ENCODE results near the gene VPS35L. TPM values are rescaled to one million over a fixed set of nuclear protein-coding genes. Genes with fewer than 3 reads are reported as not detected.

The VPS35L gene
- polyA plus RNA-seq, 1 experiment = 83.2 TPM

DNA sequence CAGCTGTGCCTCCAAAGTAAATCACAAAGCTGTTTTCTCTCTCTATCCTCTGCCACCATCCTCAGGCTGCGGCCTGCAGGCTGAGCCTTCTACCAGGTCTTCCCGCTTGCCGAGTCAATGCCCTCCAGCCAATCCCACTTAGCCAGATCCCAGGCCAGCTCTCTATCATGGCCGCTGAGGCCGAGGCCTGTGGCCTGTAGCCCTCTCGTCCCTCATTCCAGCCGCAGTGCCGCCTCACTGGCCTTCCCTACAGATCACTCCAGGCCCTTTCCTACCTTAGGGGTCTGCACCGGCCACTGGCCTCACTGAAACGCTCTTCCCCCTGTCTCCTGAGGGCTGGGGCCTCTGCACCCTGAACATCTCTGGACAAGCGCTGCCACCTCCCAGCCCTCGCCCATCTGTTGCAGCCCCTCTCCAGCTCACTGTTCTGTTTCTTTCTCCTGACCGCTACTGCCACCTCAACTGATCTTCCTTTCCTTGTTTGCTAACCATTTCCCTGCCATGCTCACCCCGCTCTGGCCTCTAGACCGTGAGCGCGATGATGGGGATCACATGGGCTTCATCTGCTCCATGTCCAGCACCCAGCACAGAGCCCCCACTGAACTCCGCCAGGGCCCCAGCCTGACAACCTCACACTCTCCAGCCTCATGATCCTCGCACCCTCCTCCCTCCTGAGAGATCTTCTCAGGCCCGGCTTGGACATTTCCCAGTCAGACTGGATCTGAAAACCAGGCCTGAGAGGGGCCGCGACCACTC lies 154.1 kb downstream of the VPS35L start:
- H3K4me3 ChIP-seq (ENCODE audit: low read depth, low read length) = no peak overlapping the region
- ChIA-PET CTCF (no interaction called here), POLR2A (no interaction called here)
- H3K27me3 ChIP-seq (ENCODE audit: control insufficient read depth, insufficient read depth, low read length) = no peaks in the 10 kb centered on the region
- peaks cover 13% of the 10 kb centered on the region for H3K36me3 ChIP-seq (ENCODE audit: control insufficient read depth, insufficient read depth, low read length)
- TF ChIP-seq, protein P1, sequence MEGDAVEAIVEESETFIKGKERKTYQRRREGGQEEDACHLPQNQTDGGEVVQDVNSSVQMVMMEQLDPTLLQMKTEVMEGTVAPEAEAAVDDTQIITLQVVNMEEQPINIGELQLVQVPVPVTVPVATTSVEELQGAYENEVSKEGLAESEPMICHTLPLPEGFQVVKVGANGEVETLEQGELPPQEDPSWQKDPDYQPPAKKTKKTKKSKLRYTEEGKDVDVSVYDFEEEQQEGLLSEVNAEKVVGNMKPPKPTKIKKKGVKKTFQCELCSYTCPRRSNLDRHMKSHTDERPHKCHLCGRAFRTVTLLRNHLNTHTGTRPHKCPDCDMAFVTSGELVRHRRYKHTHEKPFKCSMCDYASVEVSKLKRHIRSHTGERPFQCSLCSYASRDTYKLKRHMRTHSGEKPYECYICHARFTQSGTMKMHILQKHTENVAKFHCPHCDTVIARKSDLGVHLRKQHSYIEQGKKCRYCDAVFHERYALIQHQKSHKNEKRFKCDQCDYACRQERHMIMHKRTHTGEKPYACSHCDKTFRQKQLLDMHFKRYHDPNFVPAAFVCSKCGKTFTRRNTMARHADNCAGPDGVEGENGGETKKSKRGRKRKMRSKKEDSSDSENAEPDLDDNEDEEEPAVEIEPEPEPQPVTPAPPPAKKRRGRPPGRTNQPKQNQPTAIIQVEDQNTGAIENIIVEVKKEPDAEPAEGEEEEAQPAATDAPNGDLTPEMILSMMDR (IDR thresholded peaks at IDR 0.05; ENCODE audit: insufficient read depth, low read depth, low read length) = no peak
- DNase-seq (ENCODE audit: low read depth) = no peak

DNA sequence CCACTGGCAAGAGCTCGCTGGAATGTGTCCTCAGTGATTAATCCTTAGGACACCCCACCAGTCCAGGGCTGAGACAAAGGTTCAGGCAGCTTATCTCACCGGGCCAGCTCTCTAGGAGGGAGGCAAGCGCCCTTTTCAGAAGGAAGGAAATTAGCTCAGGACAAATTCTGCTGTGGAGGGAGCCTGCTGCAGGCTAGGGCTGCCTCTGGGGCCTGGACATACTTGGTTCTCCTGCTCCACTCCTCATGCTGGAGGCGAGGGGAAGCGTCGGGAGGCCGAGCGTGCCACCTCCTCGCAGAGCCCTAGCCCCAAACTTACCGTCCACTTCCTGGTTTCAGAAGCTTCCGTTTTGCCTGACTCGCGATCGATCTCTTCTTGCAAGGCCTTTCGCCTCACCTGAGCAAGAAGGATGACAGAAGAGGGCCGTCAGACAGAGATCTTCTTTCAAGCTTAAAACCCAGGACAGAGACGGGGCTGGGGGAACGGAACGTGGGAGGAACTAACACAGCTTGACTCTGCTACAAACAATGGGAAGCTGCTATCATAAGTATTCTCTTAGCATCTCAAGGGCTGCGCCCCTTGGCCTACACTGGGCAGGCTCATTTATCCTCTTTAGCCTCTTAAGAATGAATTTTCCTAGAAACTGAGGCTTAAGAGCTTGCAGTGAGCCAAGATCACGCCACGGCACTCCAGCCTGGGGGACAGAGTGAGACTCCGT lies 154.8 kb downstream of the VPS35L start:
- no peak for DNase-seq (ENCODE audit: low read depth)
- Histone ChIP-seq H3K4me3 (ENCODE audit: low read depth, low read length) (no peak overlapping the region), H3K27me3 (ENCODE audit: control insufficient read depth, insufficient read depth, low read length) (no peaks in the 10 kb centered on the region), H3K36me3 (ENCODE audit: control insufficient read depth, insufficient read depth, low read length) (peaks cover 14% of the 10 kb centered on the region)
- TF ChIP-seq, protein P1 (IDR thresholded peaks at IDR 0.05; ENCODE audit: insufficient read depth, low read depth, low read length) = no peak
- CTCF ChIA-PET = interaction anchor here (0.9 kb wide), 1 partner anchor 176 kb away, joined by 3 read pairs; no protein-coding TSS in a partner anchor
- POLR2A ChIA-PET = no interaction called here

DNA sequence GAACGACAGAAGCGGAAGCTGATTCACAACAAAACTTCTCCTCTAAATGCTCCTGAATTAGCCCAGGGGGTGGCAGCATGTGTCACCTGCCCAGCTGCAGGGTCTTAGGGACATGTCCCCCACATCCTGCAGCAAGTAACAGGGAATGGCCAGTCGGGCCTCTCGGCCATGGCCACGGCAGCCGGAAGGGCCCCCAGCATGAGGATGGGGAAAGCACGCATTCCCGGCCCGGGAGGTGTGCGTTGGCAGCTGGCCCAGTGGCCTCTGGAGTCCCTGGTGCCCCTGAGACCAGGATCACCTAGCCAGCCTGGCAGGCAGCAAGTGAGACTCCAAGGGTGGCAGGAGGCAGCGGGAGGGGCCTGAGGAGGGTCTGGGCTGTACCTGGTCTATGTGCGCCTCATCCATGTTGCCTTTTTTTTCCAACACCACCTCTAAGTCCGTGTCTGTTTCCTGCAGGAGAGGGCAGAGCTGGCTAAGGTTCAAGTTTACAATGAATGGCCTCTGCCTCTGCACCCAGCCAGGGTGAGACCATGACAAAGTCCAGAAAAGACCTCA lies 155.6 kb downstream of the VPS35L start:
- TF ChIP-seq, protein P1 (IDR thresholded peaks at IDR 0.05; ENCODE audit: insufficient read depth, low read depth, low read length) = no peak
- Histone ChIP-seq H3K27me3 (ENCODE audit: control insufficient read depth, insufficient read depth, low read length) (no peaks in the 10 kb centered on the region), H3K36me3 (ENCODE audit: control insufficient read depth, insufficient read depth, low read length) (peaks cover 11% of the 10 kb centered on the region), H3K4me3 (ENCODE audit: low read depth, low read length) (no peak overlapping the region)
- no peak for DNase-seq (ENCODE audit: low read depth)
- POLR2A ChIA-PET = no interaction called here
- CTCF ChIA-PET = interaction anchor here (0.9 kb wide), 1 partner anchor 175 kb away, joined by 3 read pairs; no protein-coding TSS in a partner anchor

DNA sequence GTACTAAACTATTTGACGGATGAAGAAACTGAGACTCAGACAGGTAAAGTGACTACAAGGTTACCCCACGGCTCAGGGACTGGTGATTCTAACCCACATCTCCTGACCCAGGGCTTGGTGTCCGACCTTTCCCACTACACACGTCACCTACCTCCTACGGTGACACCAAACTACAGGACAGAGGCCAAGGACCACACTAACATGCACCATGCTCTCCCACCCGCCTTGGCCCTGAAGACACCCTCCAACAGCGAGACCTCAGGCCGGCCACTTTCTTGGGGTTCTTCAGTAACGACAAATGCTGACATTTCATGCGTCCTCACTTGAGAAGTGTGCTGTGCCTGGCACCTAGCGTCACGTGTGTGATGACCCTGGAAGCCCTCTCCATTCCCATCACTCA lies 156.1 kb downstream of the VPS35L start:
- no peaks in the 10 kb centered on the region for H3K27me3 ChIP-seq (ENCODE audit: control insufficient read depth, insufficient read depth, low read length)
- TF ChIP-seq, protein P1 (IDR thresholded peaks at IDR 0.05; ENCODE audit: insufficient read depth, low read depth, low read length) = no peak
- DNase-seq (ENCODE audit: low read depth) = no peak
- ChIA-PET POLR2A (no interaction called here), CTCF (no interaction called here)
- H3K4me3 ChIP-seq (ENCODE audit: low read depth, low read length) = no peak overlapping the region
- peaks cover 11% of the 10 kb centered on the region for H3K36me3 ChIP-seq (ENCODE audit: control insufficient read depth, insufficient read depth, low read length)

GRCh38 chr16:19712418-19713058 lies 157.0 kb downstream of the VPS35L start:
- POLR2A ChIA-PET = no interaction called here
- CTCF ChIA-PET = no interaction called here
- no peak for DNase-seq (ENCODE audit: low read depth)
- Histone ChIP-seq H3K27me3 (ENCODE audit: control insufficient read depth, insufficient read depth, low read length) (no peaks in the 10 kb centered on the region), H3K4me3 (ENCODE audit: low read depth, low read length) (no peak overlapping the region), H3K36me3 (ENCODE audit: control insufficient read depth, insufficient read depth, low read length) (peaks cover 11% of the 10 kb centered on the region)
- TF ChIP-seq, protein P1 (IDR thresholded peaks at IDR 0.05; ENCODE audit: insufficient read depth, low read depth, low read length) = no peak
